Erythroblast (primary cell): Measurements from ENCODE around the gene FOSL1.

ENCODE experiments used
- GATA1 ChIP-seq: IDR thresholded peaks from 2 replicates; pipeline ENCODE4 v1.6.1; 2011; ENCODE audit warnings: low read depth, mild to moderate bottlenecking, control low read depth, low read length, moderate library complexity
- POLR2A ChIP-seq: IDR thresholded peaks from 2 replicates; pipeline ENCODE4 v1.6.1; 2011; ENCODE audit warnings: mild to moderate bottlenecking, low read length

DNA sequence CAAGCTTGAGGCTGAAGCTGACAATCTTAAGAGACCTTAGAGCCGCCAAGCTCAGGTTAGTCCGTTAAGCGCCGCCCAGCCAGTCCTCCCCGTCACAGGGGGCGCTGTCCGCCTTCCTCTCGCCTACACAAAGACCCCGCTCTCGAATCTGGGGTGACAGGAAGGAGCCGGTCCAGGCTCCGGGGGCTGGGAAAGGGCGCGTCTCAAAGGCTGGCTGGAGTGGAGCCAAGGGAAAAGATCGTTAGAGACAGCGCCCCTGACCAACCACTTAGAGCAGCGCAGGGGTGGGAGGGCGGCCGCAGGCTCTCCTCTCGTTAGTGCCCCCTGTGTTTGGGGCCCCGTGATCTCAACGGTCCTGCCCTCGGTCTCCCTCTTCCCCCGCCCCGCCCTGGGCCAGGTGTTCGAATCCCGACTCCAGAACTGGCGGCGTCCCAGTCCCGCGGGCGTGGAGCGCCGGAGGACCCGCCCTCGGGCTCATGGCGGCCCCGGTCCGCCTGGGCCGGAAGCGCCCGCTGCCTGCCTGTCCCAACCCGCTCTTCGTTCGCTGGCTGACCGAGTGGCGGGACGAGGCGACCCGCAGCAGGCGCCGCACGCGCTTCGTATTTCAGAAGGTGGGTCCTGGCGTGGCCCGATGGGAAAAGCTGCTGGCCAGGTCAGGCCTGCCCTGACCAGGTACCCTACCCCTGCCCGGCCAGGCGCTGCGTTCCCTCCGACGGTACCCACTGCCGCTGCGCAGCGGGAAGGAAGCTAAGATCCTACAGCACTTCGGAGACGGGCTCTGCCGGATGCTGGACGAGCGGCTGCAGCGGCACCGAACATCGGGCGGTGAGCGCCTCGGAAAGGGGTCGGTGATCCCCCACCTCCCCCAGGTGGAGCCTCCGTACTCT is 39.7 kb downstream of the FOSL1 start, which contains the start of gene MUS81:
- TF ChIP-seq POLR2A: peak; percentile 66
- TF ChIP-seq GATA1: no peak
